Activated T-cell treated with anti-CD3 and anti-CD28 coated beads for 24 hours (primary cell): Measurements from ENCODE around the gene PHACTR2.
"Not testable (repeated sequence)": the region's sequence is repeated elsewhere in the genome, so short reads cannot be mapped to it uniquely, and the experiment has no call there.

ENCODE experiments used
- DNase-seq: peaks from one replicate; pipeline ENCODE4 v3.0.0-alpha.2; 2020; ENCODE audit warnings: low read depth

PHACTR2 gene

GRCh38 chr6:143864234-143864633 is 186.5 kb downstream of the PHACTR2 start, which contains the start of gene ZC2HC1B:
TSS of gene ZC2HC1B (plus strand) at chr6:143864474. CDS start at chr6:143864540, 66 bp downstream.
- no peak for DNase-seq

GRCh38 chr6:143867236-143867635 is 189.5 kb downstream of the PHACTR2 start:
- no peak for DNase-seq

- not testable (repeated sequence) for DNase-seq
Measured at GRCh38 chr6:143868808-143869207, 191.0 kb downstream of the PHACTR2 start.

GRCh38 chr6:143871202-143871730 is 193.5 kb downstream of the PHACTR2 start:
- DNase-seq, result not testable (repeated sequence)

GRCh38 chr6:143872201-143872600 is 194.4 kb downstream of the PHACTR2 start:
- no peak for DNase-seq

- not testable (repeated sequence) for DNase-seq
Measured at GRCh38 chr6:143873600-143873999, 195.8 kb downstream of the PHACTR2 start.

- DNase-seq, result not testable (repeated sequence)
Measured at GRCh38 chr6:143874503-143874902, 196.7 kb downstream of the PHACTR2 start.

GRCh38 chr6:143877584-143878271 is 200.0 kb downstream of the PHACTR2 start:
- no peak for DNase-seq

GRCh38 chr6:143878272-143878760 is 200.6 kb downstream of the PHACTR2 start:
- no peak for DNase-seq

- no peak for DNase-seq
Measured at GRCh38 chr6:143880412-143880811, 202.6 kb downstream of the PHACTR2 start.
